Measurements from ENCODE around the gene HACD3.
A peak's percentile ranks its signal among the peaks of the same experiment; 100 is the strongest.
"Not testable (repeated sequence)": the region's sequence is repeated elsewhere in the genome, so short reads cannot be mapped to it uniquely, and the experiment has no call there.

The HACD3 gene

DNA sequence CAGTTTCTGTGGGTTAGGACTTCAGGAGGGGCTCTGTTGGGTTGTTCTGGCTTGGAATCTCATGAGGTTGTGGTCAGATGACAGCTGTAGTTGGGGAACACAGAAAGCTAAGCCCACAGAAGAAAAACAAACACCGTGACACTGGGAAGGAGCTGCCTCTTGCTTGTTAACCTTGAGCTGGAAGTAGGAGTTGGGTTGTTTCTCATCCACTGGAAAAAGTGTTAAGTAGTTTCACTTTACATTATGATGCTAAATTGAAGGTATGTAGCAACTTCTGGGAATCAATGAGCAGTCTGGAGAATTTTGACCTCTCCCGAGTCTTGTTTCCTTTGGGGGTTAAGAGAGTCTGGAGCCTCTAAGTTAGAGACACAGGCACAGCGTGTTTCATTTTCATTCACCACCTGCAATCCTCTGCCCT lies 20.4 kb downstream of the HACD3 start:
- DNase-seq: no peak

DNA sequence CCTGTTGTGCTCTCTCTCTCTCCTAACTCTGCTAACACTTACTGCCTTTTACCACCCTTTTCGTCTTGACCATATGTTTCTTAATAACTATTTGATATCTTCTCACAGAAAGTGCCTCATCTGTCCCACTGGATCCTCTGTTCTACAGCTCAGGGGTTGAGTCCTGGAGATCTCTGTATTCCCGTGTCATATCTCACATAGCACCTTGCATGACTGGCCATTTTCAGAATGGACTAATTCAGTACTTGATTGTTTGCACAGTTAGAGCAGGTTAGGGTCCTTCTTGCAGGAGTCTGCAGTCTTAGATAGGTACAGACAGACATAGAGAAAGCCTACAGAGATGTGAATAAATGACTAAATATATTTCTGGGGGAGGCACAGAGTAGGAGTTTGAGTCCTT lies 20.9 kb downstream of the HACD3 start:
- DNase-seq: no peak

DNA sequence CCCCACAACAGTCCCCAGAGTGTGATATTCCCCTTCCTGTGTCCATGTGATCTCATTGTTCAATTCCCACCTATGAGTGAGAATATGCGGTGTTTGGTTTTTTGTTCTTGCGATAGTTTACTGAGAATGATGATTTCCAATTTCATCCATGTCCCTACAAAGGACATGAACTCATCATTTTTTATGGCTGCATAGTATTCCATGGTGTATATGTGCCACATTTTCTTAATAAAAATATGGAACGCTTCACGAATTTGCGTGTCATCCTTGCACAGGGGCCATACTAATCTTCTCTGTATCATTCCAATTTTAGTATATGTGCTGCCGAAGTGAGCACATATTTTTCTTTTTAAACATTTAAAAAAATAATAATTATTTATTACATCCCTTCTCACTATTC lies 22.6 kb downstream of the HACD3 start:
- not testable (repeated sequence) for DNase-seq

- no peak for DNase-seq
These were observed 23.4 kb downstream of the HACD3 start for GRCh38 chr15:65553691-65554090.

DNA sequence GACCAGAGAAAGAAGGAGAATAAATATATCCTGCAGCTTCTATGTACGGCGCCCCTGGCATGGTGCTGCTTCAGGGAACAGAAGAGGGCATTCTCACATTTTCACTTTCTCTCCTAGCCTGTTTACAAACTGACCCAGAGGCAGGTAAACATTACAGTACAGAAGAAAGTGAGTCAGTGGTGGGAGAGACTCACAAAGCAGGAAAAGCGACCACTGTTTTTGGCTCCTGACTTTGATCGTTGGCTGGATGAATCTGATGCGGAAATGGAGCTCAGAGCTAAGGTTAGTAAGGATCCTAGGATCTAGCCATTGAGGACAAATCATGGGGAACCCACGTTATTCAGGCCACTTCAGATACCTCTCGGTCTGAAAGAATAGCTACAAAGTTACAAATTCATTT lies 26.4 kb downstream of the HACD3 start:
- DNase-seq: no peak

- DNase-seq: no peak
These were observed 28.1 kb downstream of the HACD3 start for GRCh38 chr15:65558336-65558735.

DNA sequence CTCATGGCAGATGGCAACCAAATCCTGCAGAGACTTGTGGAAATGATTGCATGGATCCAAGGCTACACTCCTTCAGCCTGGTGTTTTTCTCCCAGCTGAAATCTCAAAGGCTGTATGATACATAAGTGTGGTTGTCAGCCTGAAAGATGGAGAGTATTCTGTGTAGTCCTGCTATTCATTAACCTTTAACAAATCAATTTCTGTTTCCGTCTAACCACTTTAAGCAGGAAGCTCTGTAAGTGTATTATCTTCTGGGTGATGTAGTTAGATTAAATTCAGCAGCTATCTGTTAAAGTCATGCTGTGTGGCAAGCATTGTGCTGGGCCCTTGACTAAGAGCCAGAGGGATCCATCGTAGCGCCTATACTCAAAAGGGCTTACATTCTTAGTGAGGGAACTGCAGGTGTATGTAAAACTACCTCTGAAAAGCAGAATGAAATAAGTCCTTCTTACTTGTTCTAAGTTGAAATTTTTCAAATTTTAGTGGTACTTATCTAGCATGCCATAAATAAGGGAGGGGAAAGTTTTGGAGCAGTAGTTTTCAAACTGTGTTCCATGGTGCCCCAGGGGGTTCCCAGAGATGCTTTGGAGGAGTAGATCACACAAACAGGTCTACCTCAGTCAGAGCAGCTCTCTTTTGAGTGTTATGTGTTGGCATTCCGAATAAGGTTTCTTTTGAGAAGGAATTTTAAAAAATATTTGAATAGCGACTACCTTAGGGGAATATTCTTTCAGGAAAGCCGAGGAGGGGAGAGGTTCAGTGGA lies 28.9 kb downstream of the HACD3 start:
- DNase-seq: no peak

- DNase-seq: no peak
These were observed 29.7 kb downstream of the HACD3 start for GRCh38 chr15:65559941-65560340.

GRCh38 chr15:65561934-65562333 lies 31.7 kb downstream of the HACD3 start:
- DNase-seq: no peak

GRCh38 chr15:65569728-65570127 lies 39.5 kb downstream of the HACD3 start:
- DNase-seq: no peak

DNA sequence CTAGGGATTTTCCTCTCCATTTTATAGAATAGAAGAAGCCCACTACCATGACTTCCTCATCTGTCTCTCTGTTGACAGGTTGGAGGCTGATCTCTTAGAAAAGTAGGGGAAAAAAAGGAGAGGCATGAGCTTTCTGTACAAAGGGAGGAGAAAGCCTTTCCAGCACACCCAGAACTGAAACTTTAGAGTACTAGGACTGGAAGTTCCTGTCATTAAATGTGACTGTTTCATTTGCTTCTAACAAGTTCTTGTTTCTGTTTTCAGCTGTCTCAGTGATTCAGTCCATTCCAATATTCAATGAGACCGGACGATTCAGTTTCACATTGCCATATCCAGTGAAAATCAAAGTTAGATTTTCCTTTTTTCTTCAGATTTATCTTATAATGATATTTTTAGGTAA lies 41.7 kb downstream of the HACD3 start:
- DNase-seq: no peak

- DNase-seq: no peak
These were observed 46.4 kb downstream of the HACD3 start for GRCh38 chr15:65576664-65577063.

DNA sequence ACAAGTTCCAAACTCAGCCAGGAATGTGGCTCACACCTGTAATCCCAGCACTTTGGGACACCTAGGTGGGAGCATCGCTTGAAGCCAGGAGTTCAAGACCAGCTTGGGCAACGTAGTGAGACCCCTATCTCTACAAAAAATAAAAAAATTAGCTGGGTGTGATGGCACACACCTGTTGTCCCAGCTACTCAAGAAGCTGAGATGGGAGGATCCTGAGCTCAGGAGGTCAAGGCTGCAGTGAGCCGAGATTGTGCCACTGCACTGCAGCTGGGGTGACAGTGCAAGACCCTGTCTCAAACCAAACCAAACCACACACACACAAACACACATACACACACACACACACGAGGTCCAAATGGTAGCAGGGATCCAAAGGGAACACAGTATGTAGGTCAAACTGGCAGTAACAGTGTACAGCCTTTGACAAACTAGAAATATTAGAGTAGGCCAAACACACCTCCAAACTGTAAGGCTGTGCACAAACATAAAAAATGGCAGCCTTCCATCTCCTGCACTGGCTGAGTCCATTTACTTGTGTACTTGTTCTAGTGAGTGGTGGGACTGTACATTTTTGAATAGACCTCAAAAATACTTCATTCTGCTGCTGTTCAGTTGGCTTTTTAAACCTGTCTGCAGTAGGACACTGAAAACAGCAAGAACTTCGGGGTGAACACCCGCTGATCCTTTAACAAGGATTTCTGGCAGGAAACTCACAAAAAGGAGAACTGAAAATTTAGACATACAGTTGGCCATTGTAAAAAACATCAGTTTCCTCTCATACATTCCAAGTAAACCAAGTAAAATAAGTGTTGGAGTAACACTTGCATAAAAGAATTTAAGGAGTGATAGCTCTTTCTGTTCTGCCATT lies 47.1 kb downstream of the HACD3 start:
- DNase-seq: no peak

DNA sequence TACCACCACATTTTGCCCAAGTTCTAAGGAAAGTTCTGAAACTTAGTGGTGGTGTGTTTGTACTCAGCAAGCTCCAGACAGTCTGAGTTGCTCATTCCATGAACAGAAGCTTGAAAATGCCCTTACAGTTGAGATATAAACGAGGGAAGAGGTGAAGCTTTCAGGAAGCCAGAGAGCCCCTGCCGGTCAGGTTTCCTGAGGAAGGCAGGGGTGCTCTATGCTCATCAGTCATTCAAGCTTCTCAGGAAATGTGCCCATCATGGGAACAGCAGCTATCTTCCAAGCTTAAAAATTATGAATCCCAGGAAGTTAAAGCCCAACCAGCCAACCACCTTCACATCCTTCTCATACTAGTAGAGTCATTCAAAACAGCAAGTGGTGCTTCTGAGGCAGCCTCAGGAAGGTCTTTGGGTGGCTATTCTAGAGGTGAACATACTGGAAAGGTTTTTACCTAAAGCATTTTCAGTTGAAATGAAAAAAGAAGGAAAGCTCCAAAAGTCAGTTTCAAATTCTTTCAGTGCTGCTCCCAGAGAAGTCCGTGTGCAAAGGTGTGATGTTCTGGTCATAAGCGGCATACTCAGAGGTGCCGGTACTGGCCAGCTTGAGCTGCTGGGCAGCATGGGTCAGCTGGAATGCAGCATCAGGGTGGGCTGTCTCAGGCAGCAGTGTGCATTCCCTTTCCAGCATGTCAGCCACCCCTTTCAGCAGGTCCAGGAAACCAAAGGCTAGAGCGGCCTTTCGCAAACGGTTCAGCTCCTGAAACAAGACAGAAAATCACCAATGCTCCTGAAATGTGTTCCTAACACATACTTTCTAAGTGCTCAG lies 48.9 kb downstream of the HACD3 start:
- DNase-seq: no peak

GRCh38 chr15:65579762-65580161 lies 49.5 kb downstream of the HACD3 start:
- no peak for DNase-seq

DNA sequence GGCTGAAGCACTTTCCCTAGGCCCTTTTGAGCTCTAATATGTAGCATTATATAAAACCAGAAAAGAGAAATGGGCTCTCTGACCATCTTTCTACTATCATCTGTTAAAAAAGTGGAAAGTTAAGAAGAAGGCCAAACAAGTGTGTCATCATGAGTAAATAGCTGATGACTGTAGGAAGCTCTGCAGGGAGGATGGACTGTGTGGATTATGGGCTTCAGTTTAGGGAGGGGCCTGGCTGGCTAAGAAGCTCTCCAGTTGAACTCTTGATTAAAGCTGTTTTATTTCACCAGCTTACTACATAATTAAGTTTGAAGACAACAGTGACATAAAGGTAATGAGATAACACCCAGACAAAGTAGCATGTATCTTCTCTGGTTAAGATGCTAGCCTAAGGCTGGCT lies 50.0 kb downstream of the HACD3 start:
- no peak for DNase-seq

- DNase-seq: peak; percentile 5
These were observed 53.4 kb downstream of the HACD3 start for GRCh38 chr15:65583701-65584100.

GRCh38 chr15:65584241-65584640 lies 54.0 kb downstream of the HACD3 start:
- DNase-seq: no peak

GRCh38 chr15:65587094-65587493 lies 56.8 kb downstream of the HACD3 start:
- DNase-seq: no peak

- no peak for DNase-seq
These were observed 65.7 kb downstream of the HACD3 start for GRCh38 chr15:65595960-65596359.

DNA sequence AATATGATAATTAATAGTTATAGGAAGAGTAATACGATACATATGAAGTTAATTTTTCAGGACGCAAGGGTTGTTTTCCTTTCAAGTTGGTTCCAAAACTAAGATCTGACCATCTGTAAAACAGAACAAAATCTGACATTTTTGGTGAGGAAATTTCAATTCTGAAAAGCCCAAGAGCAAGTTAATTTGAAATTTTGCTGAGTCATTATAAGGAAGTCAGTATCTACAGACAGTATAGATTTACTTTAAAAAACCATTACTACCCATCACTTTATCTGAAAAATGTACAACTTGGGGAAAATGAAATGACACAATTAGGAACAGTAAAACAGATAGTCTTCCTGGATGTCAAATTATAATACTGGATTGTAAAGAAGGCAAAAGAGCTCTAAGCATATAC lies 68.2 kb downstream of the HACD3 start:
- DNase-seq: no peak

DNA sequence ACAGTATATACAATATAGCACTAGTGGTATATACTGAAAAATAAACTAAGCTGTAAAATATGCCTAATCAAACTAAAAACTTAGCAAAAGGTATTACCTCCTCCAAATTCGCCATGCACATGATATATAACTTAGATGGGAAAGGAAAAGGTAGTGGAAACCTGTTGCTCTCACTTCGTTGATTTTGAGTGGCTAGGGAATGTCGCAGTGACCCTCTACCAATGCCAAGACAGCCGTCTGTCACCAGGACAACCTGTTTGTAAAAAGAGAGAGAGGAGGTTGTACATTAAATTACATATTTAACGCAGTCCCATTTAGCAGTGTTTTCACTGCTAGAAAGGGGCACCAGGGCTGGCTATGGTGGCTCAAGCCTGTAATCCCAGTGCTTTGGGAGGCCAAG lies 69.4 kb downstream of the HACD3 start:
- no peak for DNase-seq

GRCh38 chr15:65603134-65603533 lies 72.9 kb downstream of the HACD3 start:
- no peak for DNase-seq

All from GDM1 (cell line).